GM06990 (cell line): ENCODE measurements around the gene SPRYD3.

Source experiments
- DNase-seq: peaks from one replicate; pipeline ENCODE4 v3.0.0-alpha.2; 2011; ENCODE audit not compliant: insufficient read length; ENCODE audit errors: extremely low read depth
- H3K27me3 ChIP-seq: replicated peaks from 2 replicates; pipeline ENCODE4 v1.6.0; 2011; ENCODE audit warnings: low read length; ENCODE audit not compliant: control insufficient read depth, insufficient read depth
- H3K36me3 ChIP-seq: 2 replicates; pipeline ENCODE4 v1.5.1; 2011; ENCODE audit warnings: low read length; ENCODE audit not compliant: control insufficient read depth, insufficient read depth
- H3K4me3 ChIP-seq: replicated peaks from 2 replicates; pipeline ENCODE4 v1.5.1; 2011; ENCODE audit warnings: low read depth, mild to moderate bottlenecking, control low read depth, low read length
- TF ChIP-seq, protein P1 (sequence below): IDR thresholded peaks from 2 replicates; pipeline ENCODE4 v1.5.1; 2011; ENCODE audit warnings: low read length, control low read depth, mild to moderate bottlenecking, inconsistent platforms; ENCODE audit not compliant: insufficient read depth, poor library complexity, severe bottlenecking

SPRYD3 gene

DNA sequence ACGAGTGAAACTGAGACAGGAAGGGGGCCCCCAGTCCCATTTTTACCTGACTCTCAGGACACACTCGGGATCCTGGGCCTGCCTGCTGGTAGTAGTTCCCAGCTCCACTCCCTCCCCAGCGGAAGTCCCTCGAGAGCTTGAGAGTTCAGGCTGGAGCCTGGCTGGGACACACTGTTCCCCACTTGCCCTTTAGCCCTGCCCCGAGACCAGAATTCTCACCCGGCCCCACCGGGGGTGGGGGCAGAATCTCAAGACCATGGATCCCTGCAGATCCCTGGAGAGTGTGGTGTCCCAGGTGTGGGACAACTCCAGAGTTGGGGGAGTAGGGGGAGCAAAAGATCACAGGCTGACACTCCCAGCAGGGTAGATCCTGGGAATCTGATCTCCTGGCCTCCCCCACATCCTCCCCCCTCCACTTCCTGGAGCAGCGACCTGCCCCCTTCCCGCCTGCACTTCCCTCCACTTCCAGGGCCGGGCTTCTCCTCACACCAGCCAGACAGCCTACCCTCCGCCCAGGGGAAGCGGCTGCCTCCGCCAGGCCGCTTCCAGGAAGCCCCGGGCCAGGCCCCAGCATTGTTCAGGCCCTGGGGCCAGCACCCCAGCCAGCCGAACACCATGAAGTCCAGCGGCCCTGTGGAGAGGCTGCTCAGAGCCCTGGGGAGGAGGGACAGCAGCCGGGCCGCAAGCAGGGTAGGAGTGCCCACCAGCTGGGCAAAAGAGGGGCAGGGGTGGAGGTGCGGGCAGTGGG is 29.4 kb downstream of the SPRYD3 start, which contains the start of gene TNS2:
TNS2 (plus strand) TSS at position 495 of the 748 bp plus-strand sequence; CDS start at position 616, 121 bp downstream.
- Histone ChIP-seq H3K36me3 (no peaks in the 10 kb centered on the region), H3K4me3 (no peak within 1 kb of the TSS), H3K27me3 (peaks cover 3% of the 10 kb centered on the region)
- TF ChIP-seq, protein P1, sequence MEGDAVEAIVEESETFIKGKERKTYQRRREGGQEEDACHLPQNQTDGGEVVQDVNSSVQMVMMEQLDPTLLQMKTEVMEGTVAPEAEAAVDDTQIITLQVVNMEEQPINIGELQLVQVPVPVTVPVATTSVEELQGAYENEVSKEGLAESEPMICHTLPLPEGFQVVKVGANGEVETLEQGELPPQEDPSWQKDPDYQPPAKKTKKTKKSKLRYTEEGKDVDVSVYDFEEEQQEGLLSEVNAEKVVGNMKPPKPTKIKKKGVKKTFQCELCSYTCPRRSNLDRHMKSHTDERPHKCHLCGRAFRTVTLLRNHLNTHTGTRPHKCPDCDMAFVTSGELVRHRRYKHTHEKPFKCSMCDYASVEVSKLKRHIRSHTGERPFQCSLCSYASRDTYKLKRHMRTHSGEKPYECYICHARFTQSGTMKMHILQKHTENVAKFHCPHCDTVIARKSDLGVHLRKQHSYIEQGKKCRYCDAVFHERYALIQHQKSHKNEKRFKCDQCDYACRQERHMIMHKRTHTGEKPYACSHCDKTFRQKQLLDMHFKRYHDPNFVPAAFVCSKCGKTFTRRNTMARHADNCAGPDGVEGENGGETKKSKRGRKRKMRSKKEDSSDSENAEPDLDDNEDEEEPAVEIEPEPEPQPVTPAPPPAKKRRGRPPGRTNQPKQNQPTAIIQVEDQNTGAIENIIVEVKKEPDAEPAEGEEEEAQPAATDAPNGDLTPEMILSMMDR = no peak
- no peak for DNase-seq

DNA sequence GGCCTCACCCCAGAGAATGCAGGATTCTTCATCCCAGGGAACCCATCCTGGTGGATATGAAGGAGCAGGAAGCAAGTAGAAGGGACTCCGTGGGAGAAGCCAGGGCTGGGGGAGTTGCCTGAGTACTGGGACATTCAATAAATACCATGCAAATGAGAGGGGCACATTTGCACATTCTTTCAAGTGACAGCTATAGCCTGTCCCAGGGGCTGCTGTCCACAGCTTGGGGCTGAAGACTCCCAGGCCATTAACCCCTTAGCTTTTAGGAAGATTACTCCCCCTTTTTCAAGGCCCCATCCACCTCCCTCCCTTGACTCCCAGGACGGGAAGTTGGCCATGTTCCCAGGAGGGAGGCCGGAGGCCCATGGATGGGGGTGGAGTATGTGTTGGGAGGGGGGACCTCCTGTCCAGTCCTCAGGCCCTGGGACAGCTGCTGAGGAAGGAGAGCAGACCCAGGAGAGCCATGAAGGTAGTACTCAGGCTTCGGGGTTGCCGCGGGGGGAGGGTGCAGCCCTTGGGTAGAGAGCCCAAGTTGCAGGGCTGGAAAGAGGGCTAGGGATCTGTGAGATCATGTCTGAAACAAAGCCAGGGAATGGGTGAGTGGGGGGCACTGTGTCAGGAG is 30.3 kb downstream of the SPRYD3 start:
- Histone ChIP-seq H3K36me3 (no peaks in the 10 kb centered on the region), H3K27me3 (peaks cover 3% of the 10 kb centered on the region), H3K4me3 (no peak overlapping the region)
- DNase-seq = no peak
- TF ChIP-seq, protein P1 = no peak

DNA sequence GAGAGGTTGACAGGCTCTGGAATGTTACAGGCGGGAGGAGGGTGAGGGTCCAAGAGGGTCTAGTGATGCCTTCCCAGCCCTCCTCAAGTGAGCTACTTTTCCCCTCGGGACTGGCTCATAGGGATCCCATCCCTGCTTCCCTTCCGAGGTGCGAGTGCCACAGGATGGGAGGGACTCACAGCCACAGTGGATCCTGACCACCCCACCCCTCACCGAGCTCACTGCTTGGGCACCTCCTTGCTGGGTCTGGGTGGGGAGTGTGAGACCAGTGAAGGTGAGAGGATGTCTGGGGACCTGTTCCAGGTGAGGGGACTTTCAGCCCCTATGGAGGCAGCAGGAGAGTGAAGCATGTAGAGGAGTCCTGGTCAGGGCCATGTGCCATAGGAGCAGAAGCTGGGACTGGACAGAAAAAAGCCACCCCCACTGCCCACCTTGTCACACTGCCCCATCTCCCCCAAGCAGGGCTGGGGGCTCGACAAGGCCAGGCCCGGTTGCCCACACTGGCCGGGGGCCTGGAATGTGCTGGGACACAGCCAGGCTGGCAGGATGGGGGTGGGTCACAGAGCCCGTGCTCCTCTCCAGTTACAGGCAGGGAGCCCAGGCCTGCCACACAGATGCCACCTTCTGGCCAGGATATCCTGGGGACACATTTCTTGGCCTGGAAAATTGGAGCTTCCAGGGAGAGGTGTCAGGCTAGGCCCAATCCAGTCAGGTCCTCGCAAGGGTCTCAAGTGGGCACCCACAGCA is 31.0 kb downstream of the SPRYD3 start:
- DNase-seq = no peak
- peaks cover 3% of the 10 kb centered on the region for H3K27me3 ChIP-seq
- TF ChIP-seq, protein P1 = peak; percentile 2
- no peaks in the 10 kb centered on the region for H3K36me3 ChIP-seq
- no peak overlapping the region for H3K4me3 ChIP-seq

DNA sequence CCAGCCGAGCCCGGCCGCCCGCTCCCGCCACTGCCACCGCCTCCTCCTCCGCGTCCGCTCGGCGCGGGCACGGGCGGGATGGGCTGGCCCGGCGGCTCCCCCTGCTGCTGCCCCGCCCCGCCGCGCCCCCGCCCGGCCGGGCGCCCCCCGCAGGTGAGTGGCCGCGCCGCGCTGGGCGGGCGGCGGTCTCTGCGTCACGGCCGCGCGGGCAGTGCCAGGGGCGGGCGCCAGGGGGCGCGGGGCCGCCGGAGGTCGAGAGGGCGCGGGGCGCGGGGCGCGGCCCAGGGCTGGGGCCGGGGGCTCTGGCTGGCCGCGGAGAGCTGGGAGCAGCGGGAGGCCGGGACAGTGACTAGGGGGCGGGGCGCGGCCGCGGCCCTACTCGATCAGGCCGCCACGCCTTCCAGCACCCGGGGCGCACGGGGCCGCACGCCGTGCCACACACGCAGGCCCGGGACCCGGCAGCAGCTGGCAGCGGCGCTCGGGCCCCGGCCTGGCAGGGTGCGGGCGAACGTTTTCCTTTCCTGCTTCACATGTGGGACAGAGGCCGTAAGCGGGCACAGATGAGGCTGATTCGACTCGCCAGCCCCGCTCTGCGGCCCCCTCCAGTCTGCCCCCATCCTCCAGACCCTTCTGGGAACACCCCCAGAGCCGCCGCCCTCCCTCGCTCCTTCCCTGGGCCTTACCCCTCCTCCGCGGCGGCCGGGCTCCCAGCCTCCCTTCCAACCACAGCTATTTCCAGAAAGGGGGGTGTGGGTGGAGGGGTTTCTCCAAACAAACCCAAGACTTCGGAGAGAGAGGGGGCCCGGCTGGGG is 31.8 kb downstream of the SPRYD3 start:
- H3K4me3 ChIP-seq = peak overlapping the region; percentile 66
- H3K36me3 ChIP-seq = no peaks in the 10 kb centered on the region; the same call in 1 of the 2 replicates
- peak; percentile 48 for DNase-seq
- TF ChIP-seq, protein P1 = no peak
- peaks cover 3% of the 10 kb centered on the region for H3K27me3 ChIP-seq

DNA sequence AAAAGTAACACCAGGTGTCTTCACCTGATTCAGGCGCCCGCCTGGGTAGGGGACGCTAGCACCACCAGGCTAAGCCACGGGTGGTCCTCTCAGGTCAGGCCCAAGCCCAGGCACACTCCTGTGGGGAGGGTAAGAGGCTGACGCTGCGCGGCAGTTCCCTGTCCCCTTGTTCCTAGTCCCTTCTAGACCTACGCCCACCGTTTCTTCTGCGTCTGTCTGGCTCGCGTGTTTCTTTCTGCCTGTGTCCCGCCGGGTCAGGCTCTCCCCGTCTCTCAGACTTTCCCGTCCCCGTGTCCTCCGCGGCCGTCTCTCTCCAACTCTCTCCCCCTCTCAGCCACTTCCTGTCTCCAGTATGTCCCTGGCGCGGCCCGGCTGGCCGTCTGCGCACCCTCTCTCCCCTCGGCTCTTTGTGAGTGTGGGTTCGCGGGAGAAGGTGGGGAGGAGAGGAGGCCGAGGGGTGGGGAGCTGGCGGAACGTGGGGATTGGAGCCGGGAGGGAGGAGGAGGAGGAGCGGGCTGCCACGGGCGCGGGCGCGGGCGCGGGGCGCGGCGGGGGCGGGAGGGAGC is 32.5 kb downstream of the SPRYD3 start:
- DNase-seq = peak; percentile 48

More for the DNA sequence above, 32.5 kb downstream of the SPRYD3 start:
- H3K27me3 ChIP-seq = peaks cover 3% of the 10 kb centered on the region
- peak overlapping the region; percentile 66 for H3K4me3 ChIP-seq
- H3K36me3 ChIP-seq = no peaks in the 10 kb centered on the region; the same call in 1 of the 2 replicates
- TF ChIP-seq, protein P1 = no peak
